ENCODE results near the gene CMSS1.

Gene CMSS1

DNA sequence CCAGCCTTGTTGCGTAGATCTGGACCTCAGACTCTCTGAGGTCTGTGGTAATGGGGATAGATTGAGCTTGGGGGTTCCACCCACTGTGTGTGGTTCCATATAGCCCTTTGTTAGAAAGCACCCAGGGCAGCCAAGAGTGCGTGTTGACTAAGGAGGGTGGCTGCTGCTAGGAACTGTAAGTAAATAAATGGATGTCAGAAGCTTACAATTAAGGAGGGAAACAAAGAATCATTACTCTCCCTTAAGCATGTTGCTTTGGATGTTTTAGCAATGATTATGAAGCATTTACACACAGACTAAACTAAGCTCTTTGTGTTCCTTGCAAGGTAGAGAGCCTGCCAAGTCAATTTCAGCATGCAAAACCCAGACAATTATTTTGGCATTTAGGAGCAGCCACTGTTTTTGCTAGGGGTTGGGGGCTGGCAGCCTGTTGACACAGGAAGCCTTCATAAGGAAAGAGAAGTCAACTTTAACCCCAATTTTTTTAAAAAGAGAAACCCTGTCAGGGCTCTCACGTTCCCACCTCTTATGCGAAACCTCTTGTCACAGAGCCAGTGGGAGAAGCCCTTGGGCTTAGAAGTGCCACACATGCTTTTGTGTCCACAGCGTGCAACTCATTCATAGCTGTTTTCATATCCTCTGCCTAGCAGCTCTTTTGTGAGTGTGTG is 127.8 kb downstream of the CMSS1 start:
- CTCF ChIA-PET: interaction anchor here (1.3 kb wide), 1 partner anchor 102 kb away, joined by 5 read pairs; no protein-coding TSS in a partner anchor
- TF ChIP-seq, protein P1, sequence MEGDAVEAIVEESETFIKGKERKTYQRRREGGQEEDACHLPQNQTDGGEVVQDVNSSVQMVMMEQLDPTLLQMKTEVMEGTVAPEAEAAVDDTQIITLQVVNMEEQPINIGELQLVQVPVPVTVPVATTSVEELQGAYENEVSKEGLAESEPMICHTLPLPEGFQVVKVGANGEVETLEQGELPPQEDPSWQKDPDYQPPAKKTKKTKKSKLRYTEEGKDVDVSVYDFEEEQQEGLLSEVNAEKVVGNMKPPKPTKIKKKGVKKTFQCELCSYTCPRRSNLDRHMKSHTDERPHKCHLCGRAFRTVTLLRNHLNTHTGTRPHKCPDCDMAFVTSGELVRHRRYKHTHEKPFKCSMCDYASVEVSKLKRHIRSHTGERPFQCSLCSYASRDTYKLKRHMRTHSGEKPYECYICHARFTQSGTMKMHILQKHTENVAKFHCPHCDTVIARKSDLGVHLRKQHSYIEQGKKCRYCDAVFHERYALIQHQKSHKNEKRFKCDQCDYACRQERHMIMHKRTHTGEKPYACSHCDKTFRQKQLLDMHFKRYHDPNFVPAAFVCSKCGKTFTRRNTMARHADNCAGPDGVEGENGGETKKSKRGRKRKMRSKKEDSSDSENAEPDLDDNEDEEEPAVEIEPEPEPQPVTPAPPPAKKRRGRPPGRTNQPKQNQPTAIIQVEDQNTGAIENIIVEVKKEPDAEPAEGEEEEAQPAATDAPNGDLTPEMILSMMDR (IDR thresholded peaks at IDR 0.05; ENCODE audit: insufficient read depth, low read length, missing control alignments): no peak
- no peak overlapping the region for H3K4me3 ChIP-seq (ENCODE audit: low read depth, low read length)
- POLR2A ChIA-PET: interaction anchor here (0.7 kb wide), 1 partner anchor 312 kb away, joined by 3 read pairs; no protein-coding TSS in a partner anchor
- no peak for DNase-seq (ENCODE audit: low read depth, low spot score)

DNA sequence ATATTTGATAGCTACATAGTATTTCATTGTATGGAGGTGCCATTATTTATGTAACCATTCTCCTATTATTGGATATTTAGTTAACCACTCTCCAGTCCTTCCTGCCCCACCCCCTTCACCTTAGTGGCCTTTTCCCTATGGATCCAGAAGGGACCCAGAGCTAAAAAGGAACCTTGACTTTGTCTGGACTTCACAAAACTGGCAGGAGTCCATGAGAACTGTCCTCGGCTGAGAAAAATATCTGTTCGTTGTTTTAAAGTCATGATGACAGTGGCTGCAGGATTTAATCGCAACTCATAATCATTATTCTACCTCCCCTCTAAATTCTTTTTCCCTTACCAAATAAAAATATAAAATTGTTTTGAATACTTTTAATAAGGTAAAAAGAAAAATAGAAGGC is 129.7 kb downstream of the CMSS1 start:
- POLR2A ChIA-PET: no interaction called here
- no peak overlapping the region for H3K4me3 ChIP-seq (ENCODE audit: low read depth, low read length)
- CTCF ChIA-PET: interaction anchor here (1.5 kb wide), 1 partner anchor 11 kb away, joined by 3 read pairs; no protein-coding TSS in a partner anchor
- DNase-seq (ENCODE audit: low read depth, low spot score): no peak
- TF ChIP-seq, protein P1 (IDR thresholded peaks at IDR 0.05; ENCODE audit: insufficient read depth, low read length, missing control alignments): no peak

DNA sequence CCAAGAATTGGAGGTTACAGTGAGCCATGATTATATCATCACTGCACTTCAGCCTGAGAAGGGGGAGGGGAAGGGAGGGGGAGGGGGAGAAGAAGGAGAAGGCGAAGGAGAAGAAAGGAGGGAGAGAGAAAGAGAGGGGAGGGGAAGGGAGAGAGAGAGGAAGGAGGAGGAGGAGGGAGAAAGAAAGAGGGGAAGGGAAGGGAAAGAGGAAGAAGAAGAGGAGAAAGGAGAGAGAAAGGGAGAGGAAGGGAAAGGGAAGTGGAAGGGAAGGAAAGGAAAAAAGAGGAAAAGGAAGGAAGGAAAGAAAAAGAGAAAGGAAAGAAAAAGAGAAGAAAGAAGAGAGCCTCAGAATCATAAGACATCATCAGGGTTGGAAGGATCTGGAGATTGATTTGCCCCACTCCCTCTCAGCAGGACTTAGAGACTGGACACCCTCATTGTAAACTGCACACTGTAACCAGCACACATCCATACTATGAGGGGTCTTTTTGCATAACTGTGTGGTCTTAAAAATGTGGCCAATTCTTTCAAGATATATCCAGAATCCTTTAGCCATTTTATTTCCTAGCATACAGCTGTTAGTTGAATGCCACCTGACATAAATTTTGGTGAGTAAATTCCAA is 130.9 kb downstream of the CMSS1 start:
- H3K4me3 ChIP-seq (ENCODE audit: low read depth, low read length): no peak overlapping the region
- no peak for DNase-seq (ENCODE audit: low read depth, low spot score)
- CTCF ChIA-PET: interaction anchor here (1.5 to 2.0 kb wide), 2 partner anchors 12 to 305 kb away, joined by 3 to 4 read pairs; no protein-coding TSS in a partner anchor
- TF ChIP-seq, protein P1 (IDR thresholded peaks at IDR 0.05; ENCODE audit: insufficient read depth, low read length, missing control alignments): no peak
- POLR2A ChIA-PET: no interaction called here

DNA sequence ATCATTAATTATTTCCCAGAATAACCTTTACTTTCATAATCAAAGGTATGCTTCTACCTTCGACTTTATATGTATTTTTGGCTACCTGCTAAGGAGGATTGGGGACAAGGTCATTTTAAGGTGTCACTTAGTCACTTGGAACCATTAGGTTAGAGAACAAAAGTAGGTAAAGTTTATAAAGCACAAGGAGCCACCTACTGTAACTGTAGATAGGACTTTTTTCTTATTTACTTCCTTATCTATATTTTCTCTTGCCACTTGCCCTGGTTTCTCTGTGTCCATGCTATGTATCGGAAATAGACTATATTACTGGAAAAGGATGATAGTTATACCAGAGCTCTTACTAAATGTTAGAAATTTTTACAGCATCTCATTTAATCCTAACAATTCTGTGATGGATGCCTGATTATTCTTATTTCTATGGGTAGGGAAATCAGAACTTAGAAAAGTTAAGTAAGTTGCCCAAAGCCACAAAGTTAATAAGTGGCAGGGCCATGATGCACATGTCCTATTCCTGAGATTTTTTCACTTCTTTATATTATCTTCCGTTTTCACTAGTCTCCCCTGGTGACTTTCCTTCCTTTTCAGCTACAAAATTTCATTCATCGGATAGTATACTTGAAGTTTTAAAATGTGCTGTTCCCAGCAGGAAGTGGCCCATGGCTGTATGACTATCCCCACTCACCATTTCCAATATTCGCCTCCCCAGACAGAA is 132.5 kb downstream of the CMSS1 start:
- TF ChIP-seq, protein P1 (IDR thresholded peaks at IDR 0.05; ENCODE audit: insufficient read depth, low read length, missing control alignments): no peak
- ChIA-PET CTCF (interaction anchor here (0.6 to 2.0 kb wide), 3 partner anchors 92 to 307 kb away, joined by 3 to 4 read pairs (median 4); no protein-coding TSS in a partner anchor), POLR2A (no interaction called here)
- H3K4me3 ChIP-seq (ENCODE audit: low read depth, low read length): no peak overlapping the region
- no peak for DNase-seq (ENCODE audit: low read depth, low spot score)

DNA sequence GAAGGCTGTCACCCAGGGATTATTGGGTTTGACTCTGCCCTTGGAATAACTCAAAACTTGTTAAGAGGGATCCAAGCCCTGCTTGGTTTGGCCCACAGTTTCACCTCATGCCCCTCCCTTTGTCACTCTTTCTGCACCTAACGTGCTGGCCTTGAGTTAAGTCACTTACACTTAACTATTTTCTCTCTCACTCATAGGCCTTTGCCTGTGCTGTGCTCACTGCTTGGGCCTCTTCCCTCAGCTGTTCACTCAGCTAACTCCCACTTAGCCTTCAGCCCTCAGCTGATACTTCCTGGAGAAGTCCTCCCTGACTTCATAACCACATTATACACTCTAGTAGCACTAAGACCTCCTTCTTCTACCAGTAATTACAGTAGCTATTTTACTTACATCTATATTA is 133.3 kb downstream of the CMSS1 start:
- ChIA-PET CTCF (interaction anchor here (0.8 to 1.2 kb wide), 2 partner anchors 8 to 93 kb away, joined by 3 to 4 read pairs; no protein-coding TSS in a partner anchor), POLR2A (no interaction called here)
- no peak for DNase-seq (ENCODE audit: low read depth, low spot score)
- H3K4me3 ChIP-seq (ENCODE audit: low read depth, low read length): no peak overlapping the region
- TF ChIP-seq, protein P1 (IDR thresholded peaks at IDR 0.05; ENCODE audit: insufficient read depth, low read length, missing control alignments): no peak
